Uterus (tissue), 2 donors: ENCODE results near the gene MUC7.
"Not testable (repeated sequence)": the region's sequence is repeated elsewhere in the genome, so short reads cannot be mapped to it uniquely, and the experiment has no call there.

Experiments used
- POLR2A ChIP-seq, 2 donors: fragments of 450-650 bp; IDR thresholded peaks; one replicate each; pipeline ENCODE4 v1.6.1; 2016; ENCODE audit warnings: antibody characterized with exemption in 2 of 2, mild to moderate bottlenecking in 1 of 2, moderate library complexity in 1 of 2
- TF ChIP-seq, protein P1 (sequence below), 4 experiments: fragments of 200-600 bp in 2 of 4; fragments of 450-650 bp in 2 of 4; sonication (generic) in 2 of 4; IDR thresholded peaks; one replicate each; pipeline ENCODE4 v1.5.1; 2016 to 2019; ENCODE audit warnings: antibody characterized with exemption in 4 of 4, mild to moderate bottlenecking in 2 of 4, moderate library complexity in 1 of 4

DNA sequence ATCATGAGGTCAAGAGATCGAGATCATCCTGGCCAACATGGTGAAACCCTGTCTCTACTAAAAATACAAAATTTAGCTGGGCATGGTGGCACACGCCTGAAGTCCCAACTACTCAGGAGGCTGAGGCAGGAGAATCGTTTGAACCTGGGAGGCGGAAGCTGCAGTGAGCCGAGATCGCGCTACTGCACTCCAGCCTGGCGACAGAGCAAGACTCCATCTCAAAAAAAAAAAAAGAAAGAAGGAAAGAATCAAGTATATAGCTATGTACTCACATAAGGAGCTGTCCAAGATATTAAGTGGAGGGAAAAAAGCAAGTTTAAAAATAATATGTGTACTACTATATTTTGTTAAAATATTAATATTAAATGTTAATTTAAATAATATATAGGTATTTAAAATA, 29.8 kb downstream of the MUC7 start:
- TF ChIP-seq, protein P1, sequence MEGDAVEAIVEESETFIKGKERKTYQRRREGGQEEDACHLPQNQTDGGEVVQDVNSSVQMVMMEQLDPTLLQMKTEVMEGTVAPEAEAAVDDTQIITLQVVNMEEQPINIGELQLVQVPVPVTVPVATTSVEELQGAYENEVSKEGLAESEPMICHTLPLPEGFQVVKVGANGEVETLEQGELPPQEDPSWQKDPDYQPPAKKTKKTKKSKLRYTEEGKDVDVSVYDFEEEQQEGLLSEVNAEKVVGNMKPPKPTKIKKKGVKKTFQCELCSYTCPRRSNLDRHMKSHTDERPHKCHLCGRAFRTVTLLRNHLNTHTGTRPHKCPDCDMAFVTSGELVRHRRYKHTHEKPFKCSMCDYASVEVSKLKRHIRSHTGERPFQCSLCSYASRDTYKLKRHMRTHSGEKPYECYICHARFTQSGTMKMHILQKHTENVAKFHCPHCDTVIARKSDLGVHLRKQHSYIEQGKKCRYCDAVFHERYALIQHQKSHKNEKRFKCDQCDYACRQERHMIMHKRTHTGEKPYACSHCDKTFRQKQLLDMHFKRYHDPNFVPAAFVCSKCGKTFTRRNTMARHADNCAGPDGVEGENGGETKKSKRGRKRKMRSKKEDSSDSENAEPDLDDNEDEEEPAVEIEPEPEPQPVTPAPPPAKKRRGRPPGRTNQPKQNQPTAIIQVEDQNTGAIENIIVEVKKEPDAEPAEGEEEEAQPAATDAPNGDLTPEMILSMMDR (IDR thresholded peaks at IDR 0.05) = not testable (repeated sequence)
- not testable (repeated sequence) for TF ChIP-seq POLR2A (IDR thresholded peaks at IDR 0.05)
